AG20443 (cell line): ENCODE measurements around the gene LIMS4.
"Not testable (repeated sequence)": the region's sequence is repeated elsewhere in the genome, so short reads cannot be mapped to it uniquely, and the experiment has no call there.

Experiments
- DNase-seq: peaks from one replicate; pipeline ENCODE4 v3.0.0; 2012; ENCODE audit warnings: low spot score, mixed read lengths

The LIMS4 gene

GRCh38 chr2:110472171-110473058 lies at the start of gene LIMS4:
TSS of gene LIMS4 (minus strand) at chr2:110472816. CDS start at chr2:110472778, 38 bp downstream.
- DNase-seq = not testable (repeated sequence)

DNA sequence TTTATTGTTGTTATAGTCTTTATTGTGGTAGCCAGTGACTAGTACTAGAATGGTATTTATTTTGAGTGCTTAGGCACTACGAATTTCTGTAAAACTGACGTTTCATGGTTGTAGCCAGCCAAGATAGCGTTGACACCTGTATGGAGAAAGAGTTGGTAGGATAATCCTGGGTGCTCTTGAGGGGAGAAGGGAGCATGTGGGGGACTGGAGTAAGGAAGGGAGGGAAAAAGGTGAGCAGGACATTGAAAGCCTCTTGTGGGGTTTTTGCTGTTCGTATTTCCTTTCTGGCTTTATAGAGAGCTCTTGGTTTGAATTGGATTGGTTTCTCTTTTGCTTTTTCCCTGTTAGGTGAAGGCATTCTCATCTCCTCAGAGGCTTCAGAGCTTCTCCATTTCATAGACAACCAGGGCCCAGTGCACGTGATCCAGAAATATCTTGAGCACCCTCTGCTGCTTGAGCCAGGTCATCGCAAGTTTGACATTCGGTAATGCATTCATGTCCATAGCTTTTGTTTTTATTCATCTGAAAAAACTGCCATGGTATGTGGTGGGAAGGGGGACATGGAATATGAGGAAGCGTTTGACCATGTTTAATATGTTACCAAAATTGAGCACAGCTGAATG lies 27.2 kb upstream of the LIMS4 start:
- not testable (repeated sequence) for DNase-seq

DNA sequence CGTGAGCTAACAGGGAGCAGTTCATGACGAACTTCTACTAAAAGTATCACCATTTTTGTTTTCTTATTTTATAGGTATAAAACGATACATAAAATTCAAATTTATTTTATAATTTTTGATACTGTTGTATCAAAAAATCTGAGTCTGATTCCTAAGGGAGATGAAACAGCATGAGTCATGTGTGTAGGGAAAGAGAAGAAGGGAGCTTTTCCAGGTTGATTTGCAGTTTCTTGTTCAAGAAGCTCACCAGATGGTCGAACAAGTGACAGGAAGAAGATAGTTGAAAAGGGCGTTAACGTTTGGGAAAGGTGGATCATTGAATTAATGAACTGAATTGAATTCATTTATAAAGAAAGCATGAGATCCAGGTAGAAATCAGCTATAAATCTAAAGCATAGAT lies 23.4 kb upstream of the LIMS4 start:
- not testable (repeated sequence) for DNase-seq

GRCh38 chr2:110494488-110494887 lies 21.9 kb upstream of the LIMS4 start:
- DNase-seq = not testable (repeated sequence)

DNA sequence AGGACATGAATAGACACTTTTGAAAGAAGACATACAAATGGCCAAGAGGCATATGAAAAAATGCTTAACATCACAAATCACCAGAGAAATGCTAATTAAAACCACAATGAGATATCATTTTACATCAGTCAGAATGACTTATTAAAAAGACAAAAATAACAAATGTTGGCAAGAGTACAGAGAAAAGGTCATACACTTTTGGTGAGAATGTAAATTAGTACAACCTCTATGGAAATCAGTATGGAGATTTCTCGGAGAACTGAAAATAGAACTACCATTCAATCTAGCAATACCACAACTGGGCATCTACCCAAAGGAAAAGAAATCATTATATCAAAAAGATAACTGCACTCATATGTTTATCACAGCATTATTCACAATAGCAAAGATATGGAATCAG lies 16.4 kb upstream of the LIMS4 start:
- not testable (repeated sequence) for DNase-seq

- not testable (repeated sequence) for DNase-seq
Observed at GRCh38 chr2:110482697-110483096, 10.1 kb upstream of the LIMS4 start.

GRCh38 chr2:110481200-110481599 lies 8.6 kb upstream of the LIMS4 start:
- DNase-seq = not testable (repeated sequence)

- DNase-seq = not testable (repeated sequence)
Observed at GRCh38 chr2:110480084-110480483, 7.5 kb upstream of the LIMS4 start.

- DNase-seq = not testable (repeated sequence)
Observed at GRCh38 chr2:110477370-110477769, 4.8 kb upstream of the LIMS4 start.

DNA sequence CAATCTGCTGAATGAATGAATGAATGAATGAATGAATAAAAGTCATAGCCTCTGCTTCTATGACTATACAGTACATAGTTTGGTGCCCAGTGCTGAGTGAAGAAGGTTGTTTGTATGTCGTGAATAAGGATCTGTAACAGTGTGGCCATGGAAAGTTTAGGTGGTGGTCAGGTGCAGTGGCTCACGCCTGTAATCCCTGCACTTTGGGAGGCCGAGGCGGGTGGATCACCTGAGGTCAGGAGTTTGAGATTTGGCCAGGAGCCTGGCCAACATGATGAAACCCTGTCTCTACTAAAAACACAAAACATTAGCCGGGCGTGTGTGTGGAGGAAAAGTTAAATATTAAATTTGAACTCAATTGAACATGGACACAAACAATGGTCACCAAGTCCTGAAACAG lies 4.3 kb upstream of the LIMS4 start:
- DNase-seq = not testable (repeated sequence)

DNA sequence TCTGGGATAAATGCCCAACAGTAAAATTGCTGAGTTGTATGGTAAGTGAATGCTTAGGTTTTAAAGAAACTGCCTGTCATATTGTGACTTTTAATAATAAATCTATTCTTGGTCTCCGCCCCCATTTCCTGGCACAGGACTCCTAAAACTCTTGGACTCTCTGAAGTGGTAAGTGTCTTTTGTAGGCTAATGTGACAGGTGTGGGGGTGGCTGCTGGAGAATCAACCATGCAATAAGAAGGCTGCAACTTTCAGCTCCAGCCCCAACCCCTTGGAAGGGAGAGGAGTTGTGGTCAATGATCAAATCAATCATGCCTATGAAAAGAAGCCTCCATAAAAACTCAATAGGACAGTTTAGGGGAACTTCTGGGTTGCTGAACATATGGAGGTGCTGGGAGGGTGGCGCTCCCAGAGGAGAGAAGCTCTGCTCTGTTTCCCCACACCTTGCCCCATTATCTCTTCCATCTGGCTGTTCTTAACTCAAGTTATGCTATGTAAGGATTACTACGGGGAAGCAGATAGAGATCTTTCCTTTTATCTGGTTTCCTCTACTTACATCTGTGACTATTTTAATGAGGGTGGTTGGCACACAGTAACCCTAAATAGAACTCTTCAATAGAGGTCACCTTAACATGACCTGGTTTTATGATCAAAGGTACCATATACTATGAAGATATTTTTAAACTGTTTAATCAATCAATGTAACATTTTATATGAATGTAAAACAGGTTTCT lies 3.2 kb upstream of the LIMS4 start:
- not testable (repeated sequence) for DNase-seq

DNA sequence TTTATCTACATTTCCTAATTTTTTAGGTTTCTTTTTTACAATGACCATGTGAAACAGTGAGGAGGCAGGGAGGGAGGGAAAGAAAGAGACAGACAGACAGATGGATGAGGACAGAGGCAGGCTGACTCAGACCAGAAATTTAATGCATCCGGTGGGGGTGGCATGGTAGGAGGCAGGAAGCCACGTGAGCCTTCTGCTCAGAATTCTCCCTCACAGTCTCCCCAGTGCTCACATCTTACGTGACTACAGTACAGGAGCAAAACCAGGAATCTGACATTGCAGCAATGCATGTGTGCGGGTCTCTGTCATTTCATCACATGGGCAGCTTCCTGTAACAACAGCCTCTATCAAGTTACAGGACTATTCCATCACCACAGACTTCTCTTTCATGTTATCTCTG lies 2.3 kb upstream of the LIMS4 start:
- DNase-seq = not testable (repeated sequence)

DNA sequence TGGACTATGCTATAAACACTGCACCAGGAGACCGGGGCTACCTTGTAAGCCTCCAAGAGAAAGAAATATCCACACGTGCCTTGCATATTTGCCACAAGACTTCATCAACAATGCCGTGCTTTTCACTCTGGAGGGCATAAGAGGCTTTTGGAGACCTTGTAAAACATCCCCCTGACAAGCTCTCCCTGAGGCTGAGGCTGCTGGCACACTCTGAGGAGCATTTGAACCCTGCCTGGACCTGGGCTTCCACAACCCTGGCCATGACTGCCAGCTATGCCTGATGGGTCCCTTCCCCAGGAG lies 393 bp upstream of the LIMS4 start:
- DNase-seq = not testable (repeated sequence)

DNA sequence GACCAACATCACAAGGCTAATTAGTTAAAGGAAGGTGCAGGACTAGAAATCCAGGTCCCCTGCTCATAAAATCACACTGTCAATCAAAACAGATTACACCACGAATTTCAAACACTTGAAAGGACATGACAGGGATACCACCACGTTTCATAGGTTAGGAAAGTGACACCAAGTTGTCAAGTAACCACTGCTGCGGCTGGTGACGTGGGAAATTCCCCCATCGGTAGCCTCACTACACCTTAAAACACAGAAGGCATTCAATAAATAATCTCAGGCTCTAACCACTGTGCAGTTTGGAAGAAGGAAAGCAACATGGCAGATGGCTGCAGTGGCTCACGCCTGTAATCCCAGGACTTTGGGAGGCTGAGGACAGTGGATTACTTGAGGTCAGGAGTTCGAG lies 3.7 kb downstream of the LIMS4 start:
- DNase-seq = not testable (repeated sequence)

DNA sequence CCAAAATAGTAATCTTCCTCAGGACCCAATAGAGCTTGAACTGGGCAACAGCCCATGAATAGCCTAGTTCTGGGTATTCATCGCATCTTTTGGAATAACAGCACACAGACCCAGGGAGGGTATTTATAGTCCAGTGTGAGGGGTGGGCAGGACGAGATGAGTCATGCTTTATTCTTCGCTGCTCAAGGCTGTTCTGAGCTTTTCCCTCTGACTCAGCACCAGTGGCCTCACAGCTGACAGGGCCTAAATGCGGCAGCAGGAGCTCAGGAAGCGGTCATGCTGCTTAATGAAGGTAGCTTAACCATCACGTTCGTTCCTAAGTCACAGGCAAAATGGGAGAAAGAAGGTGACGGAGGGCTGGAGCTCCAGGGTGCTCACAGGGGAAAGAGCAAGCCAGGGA lies 7.3 kb downstream of the LIMS4 start:
- not testable (repeated sequence) for DNase-seq

GRCh38 chr2:110462458-110462857 lies 10.2 kb downstream of the LIMS4 start:
- DNase-seq = not testable (repeated sequence)

- DNase-seq = not testable (repeated sequence)
Observed at GRCh38 chr2:110460318-110460717, 12.3 kb downstream of the LIMS4 start.

GRCh38 chr2:110457214-110457590 lies 15.4 kb downstream of the LIMS4 start:
- not testable (repeated sequence) for DNase-seq

DNA sequence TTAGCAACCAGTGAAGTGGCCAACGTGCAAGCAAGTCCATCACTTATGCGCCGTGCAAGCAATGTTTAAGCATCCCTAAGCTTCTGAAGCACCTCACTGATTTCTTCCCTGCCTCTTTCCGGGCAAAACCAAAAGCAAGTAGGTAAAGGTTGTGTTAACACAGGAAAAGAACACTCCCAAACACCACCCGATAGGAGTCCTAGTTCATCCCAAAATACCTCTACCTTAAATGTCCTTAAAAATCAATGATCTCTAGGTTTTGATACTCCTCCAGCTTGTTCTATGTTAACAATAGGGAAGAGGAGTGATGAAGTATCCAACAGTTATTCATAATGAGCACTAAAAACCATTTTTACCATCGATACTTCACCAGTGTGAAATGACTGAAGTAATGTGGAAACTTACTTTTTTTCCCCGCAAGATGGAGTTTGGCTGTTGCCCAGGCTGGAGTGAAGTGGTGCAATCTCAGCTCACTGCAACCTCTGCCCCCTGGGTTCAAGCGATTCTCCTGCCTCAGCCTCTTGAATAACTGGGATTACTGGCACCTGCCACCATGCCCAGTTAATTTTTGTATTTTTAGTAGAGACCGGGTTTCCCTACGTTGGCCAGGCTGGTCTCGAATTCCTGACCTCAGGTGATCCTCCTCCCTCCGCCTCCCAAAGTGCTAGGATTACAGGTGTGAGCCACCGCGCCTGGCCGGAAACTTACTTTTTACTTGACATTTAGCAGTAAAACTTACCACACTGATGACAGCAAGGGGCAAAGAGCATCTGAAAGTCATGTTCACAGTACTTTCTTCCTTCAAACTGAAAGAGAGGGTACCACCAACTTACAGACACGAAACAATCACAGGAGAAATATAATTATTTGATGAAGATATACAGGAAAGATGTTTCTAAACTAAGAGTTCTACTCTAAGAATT lies 16.1 kb downstream of the LIMS4 start:
- not testable (repeated sequence) for DNase-seq

DNA sequence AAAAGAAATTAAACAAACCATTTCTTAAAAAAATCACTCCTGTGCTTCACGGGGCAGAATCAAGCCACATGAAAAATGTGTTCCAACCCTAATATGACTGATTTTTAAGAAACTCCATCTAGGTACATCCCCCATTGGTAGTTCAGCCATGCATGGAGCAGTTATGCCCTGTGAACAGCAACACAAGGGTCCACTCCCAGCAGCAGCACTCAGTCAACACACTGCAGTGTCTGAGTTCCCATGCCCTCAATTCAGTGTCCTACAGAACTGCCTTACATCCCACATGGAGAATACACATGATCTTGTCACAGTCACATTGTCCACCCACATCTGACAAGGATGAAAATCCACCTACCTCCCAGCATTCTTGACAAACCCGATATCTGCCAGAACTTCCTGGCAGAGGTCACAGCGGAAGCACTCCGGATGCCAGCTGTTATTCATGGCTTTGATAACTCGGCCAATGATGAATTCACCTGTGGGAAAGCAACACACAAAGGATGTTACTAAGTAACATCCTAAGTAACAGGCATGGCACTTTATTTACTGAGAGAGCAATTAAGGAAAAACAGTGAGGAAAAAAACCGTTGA lies 17.4 kb downstream of the LIMS4 start:
- DNase-seq = not testable (repeated sequence)

GRCh38 chr2:110450951-110451350 lies 21.7 kb downstream of the LIMS4 start:
- DNase-seq = not testable (repeated sequence)
